Spleen (tissue), 7 donors: ENCODE measurements around the gene METTL18.

ENCODE experiments used
- POLR2A ChIP-seq, 3 donors: fragments of 450-650 bp; IDR thresholded peaks; one replicate each; pipeline ENCODE4 v1.5.1; 2017; ENCODE audit warnings: antibody characterized with exemption in 3 of 3, mild to moderate bottlenecking in 1 of 3
- TF ChIP-seq, protein P1 (sequence below), 11 experiments: fragments of 200-600 bp in 7 of 11; fragments of 450-650 bp in 4 of 11; sonication (generic) in 4 of 11; IDR thresholded peaks in 8 of 11; conservative IDR thresholded peaks in 3 of 11; 1 replicate in 7 of 11; 2 replicates in 4 of 11; pipeline versions ENCODE4 v1.4.0 to v1.8.0; 2016 to 2021; ENCODE audit warnings: antibody characterized with exemption in 11 of 11, inconsistent platforms in 4 of 11, mild to moderate bottlenecking in 1 of 11
- donor health status: DM: no; HTN: no; CAD: no; lungs with moderate emphysema.
- donor health status: DM: no; HTN: no; CAD: no.
- donor health status: DM: no; HTN: no; CAD: no.

DNA sequence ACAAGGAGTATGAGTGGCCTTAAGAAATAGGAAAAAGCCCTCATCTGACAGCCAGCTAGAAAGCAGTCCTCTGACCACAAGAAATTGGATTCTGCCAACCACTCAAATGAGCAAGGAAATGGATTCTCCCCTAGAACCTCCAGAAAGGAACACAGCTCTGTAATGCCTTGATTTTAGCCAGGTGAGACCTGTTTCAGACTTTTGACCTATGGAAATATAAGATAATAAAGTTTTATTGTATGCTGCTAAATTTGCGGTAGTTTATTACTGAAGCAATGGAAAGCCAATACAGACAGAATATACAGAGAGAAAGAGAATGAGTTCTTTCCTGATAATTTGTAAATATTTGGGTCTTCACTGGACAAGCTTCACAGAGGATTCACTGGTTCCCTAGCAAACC lies 32.0 kb downstream of the METTL18 start:
- no peak for TF ChIP-seq POLR2A (IDR thresholded peaks at IDR 0.05)
- TF ChIP-seq, protein P1, sequence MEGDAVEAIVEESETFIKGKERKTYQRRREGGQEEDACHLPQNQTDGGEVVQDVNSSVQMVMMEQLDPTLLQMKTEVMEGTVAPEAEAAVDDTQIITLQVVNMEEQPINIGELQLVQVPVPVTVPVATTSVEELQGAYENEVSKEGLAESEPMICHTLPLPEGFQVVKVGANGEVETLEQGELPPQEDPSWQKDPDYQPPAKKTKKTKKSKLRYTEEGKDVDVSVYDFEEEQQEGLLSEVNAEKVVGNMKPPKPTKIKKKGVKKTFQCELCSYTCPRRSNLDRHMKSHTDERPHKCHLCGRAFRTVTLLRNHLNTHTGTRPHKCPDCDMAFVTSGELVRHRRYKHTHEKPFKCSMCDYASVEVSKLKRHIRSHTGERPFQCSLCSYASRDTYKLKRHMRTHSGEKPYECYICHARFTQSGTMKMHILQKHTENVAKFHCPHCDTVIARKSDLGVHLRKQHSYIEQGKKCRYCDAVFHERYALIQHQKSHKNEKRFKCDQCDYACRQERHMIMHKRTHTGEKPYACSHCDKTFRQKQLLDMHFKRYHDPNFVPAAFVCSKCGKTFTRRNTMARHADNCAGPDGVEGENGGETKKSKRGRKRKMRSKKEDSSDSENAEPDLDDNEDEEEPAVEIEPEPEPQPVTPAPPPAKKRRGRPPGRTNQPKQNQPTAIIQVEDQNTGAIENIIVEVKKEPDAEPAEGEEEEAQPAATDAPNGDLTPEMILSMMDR (IDR thresholded peaks at IDR 0.05 in 8 of 11, conservative IDR thresholded peaks at IDR 0.05 in 3 of 11), result no peak
